Nephron progenitor cell (in vitro differentiated cells): ENCODE measurements around the gene CSN3.
"Not testable (repeated sequence)": the region's sequence is repeated elsewhere in the genome, so short reads cannot be mapped to it uniquely, and the experiment has no call there.

Source experiments
- DNase-seq: peaks from one replicate; pipeline ENCODE4 v3.0.0; 2021
- H3K27ac Mint-ChIP-seq: 2 replicates; pipeline ENCODE4 v1.8.0; 2021; ENCODE audit warnings: mild to moderate bottlenecking, moderate library complexity, mixed read lengths
- H3K27me3 Mint-ChIP-seq: 2 replicates; pipeline ENCODE4 v1.8.0; 2021; ENCODE audit warnings: mild to moderate bottlenecking, low read depth, mixed read lengths; ENCODE audit not compliant: poor library complexity
- H3K36me3 Mint-ChIP-seq: 2 replicates; pipeline ENCODE4 v1.8.0; 2021; ENCODE audit warnings: low read depth, mixed read lengths
- H3K4me1 Mint-ChIP-seq: 2 replicates; pipeline ENCODE4 v1.8.0; 2021; ENCODE audit warnings: mixed read lengths
- H3K4me3 Mint-ChIP-seq: 2 replicates; pipeline ENCODE4 v1.8.0; 2021; ENCODE audit warnings: mild to moderate bottlenecking, moderate library complexity, mixed read lengths
- H3K9me3 Mint-ChIP-seq: 2 replicates; pipeline ENCODE4 v1.8.0; 2021; ENCODE audit warnings: mild to moderate bottlenecking, moderate library complexity, mixed read lengths
- TF ChIP-seq, protein P1 (sequence below): fragments of 200-600 bp; sonication (generic); IDR thresholded peaks from 2 replicates; pipeline ENCODE4 v1.5.0; 2021; ENCODE audit warnings: antibody characterized with exemption

The CSN3 gene

DNA sequence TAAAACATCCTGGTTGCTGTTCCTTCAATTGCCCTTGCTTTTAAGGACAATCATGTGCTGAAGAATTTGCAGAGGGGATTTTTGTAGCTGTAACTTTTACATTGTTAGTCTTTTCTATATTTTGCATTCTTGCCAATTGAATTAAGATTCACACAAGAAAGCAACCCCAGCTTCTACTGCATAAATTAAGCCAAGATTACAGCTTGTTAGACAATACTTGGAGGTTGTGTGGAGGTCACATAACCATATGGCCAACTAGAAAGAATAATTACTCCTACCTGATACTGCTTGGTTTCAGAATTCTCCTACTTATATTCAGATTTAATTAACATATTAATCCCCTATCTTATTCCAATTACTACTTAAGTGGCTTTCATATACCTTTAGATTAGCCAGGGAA, 20.6 kb upstream of the CSN3 start:
- H3K4me1 Mint-ChIP-seq, DNase-seq, H3K4me3 Mint-ChIP-seq, H3K27me3 Mint-ChIP-seq, H3K27ac Mint-ChIP-seq, H3K36me3 Mint-ChIP-seq, H3K9me3 Mint-ChIP-seq: not testable (repeated sequence)

DNA sequence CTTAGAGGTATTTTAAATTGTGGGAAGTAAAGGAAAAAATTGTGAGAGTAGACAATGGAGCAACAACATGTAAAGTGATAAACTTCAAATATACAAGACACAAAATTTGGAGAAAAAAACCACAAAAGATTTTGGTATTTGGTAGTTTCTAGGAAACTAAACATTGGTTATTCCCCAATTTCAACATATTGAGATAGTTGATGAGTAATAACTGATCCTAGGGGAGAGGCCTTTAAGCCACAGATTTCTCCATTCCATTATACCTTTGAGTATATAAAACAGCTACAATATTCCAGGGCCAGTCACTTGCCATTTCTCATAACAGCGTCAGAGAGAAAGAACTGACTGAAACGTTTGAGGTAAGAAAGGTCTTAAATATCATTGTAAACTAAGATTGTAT, 16.6 kb upstream of the CSN3 start, which contains the start of gene FDCSP:
TSS of gene FDCSP (plus strand) at position 301 of the 400 bp plus-strand sequence. CDS start 5,071 bp downstream, outside the sequence.
- TF ChIP-seq, protein P1, sequence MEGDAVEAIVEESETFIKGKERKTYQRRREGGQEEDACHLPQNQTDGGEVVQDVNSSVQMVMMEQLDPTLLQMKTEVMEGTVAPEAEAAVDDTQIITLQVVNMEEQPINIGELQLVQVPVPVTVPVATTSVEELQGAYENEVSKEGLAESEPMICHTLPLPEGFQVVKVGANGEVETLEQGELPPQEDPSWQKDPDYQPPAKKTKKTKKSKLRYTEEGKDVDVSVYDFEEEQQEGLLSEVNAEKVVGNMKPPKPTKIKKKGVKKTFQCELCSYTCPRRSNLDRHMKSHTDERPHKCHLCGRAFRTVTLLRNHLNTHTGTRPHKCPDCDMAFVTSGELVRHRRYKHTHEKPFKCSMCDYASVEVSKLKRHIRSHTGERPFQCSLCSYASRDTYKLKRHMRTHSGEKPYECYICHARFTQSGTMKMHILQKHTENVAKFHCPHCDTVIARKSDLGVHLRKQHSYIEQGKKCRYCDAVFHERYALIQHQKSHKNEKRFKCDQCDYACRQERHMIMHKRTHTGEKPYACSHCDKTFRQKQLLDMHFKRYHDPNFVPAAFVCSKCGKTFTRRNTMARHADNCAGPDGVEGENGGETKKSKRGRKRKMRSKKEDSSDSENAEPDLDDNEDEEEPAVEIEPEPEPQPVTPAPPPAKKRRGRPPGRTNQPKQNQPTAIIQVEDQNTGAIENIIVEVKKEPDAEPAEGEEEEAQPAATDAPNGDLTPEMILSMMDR: no peak
- Mint-ChIP-seq H3K4me1 (no peaks in the 10 kb centered on the region), H3K36me3 (no peaks in the 10 kb centered on the region), H3K9me3 (no peaks in the 10 kb centered on the region), H3K27me3 (no peaks in the 10 kb centered on the region), H3K4me3 (no peak within 1 kb of the TSS), H3K27ac (no peak within 1 kb of the TSS)
- DNase-seq: no peak

DNA sequence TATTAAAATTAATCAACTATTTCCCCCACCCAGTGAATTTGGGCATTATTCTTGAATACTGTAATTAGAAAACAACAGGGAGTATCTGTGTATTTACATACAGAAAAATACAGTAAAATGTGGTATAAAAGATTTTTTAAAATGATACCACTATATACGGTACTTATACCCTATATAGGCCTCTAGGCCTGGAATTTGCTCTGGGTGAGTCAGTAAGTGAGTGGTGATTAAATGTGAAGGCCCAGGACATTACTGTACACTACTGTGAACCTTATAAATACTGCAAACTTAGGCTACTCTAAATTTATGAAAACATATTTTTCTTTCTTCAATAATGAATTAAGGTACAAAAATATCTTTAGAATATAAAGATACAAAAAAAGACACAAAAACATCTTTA, 6.3 kb upstream of the CSN3 start:
- H3K4me3 Mint-ChIP-seq: no peak overlapping the region
- H3K27me3 Mint-ChIP-seq: no peaks in the 10 kb centered on the region
- TF ChIP-seq, protein P1: no peak
- H3K9me3 Mint-ChIP-seq: no peaks in the 10 kb centered on the region
- peaks cover 7% of the 10 kb centered on the region for H3K4me1 Mint-ChIP-seq
- no peaks in the 10 kb centered on the region for H3K36me3 Mint-ChIP-seq
- no peak overlapping the region for H3K27ac Mint-ChIP-seq
- no peak for DNase-seq

DNA sequence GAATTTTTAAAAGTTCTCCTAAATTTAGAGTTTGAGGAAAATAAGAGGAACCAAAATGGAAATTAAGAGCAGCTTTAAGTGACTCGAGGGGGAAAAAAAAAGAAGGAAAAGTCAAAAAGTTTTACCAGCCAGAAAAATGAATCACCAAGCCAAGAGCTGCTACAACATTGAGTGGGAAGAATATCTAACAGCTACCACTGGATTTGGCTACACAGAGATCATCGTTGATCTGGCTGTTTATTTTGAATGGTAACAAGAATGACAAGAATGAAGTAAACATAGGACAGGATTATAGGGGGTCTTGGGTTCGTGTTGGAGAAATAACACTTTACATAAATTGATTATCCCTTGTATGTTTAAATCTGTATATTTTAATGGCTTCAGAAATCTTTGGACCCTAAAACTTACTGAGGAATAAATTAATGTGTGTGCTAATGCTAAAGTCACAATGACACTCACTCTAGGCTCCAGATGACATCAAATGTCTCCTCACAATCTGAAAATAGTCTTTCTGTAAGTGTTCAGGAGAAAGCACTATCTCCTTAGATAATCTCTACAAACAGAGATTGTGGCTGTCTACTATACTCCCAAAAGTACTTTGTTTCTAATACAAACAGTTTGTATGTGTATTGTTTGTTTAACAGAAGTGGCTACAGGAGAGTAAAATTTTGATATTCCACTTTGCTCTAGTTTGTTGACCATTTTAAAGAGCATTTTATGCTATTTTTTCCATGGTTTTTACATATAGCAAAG, 3.1 kb upstream of the CSN3 start:
- Mint-ChIP-seq H3K4me3 (no peak overlapping the region), H3K27ac (no peak overlapping the region), H3K9me3 (no peaks in the 10 kb centered on the region), H3K27me3 (no peaks in the 10 kb centered on the region), H3K36me3 (no peaks in the 10 kb centered on the region), H3K4me1 (peaks cover 7% of the 10 kb centered on the region)
- DNase-seq: no peak
- TF ChIP-seq, protein P1: no peak

DNA sequence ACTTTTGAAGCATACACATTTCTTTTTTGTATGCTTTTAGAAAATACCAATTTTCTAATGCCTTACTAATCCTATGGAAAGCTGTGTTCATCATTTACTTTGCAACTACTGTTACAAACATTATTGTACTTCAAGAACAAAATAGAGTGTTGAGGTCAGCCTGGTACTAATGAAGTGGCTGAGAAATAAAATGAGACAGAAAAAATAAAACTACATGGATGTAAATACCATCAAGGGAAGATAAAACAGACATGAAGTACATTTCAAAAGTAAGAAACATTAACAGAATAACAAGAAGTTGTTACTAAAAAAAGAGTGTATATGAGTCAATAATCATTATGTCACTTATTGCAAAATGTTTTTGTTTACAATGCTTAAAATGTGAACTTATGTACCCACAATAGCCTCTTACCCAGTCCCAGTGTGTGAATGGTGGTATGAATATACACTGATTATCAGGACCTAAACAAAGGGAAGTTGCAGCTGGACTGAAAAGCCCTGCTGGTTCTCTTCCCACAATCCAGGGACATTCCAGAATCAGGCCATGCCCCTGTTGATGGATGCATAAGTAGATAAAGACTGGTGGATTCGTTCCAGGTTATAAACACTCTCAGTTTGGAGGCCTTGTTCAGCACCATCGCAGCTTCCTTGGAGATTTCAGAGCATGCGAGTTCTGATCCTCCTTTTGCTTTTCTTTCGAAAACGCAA, 2.4 kb upstream of the CSN3 start:
- Mint-ChIP-seq H3K4me3 (no peak overlapping the region), H3K27me3 (no peaks in the 10 kb centered on the region), H3K4me1 (peaks cover 7% of the 10 kb centered on the region), H3K36me3 (no peaks in the 10 kb centered on the region), H3K27ac (no peak overlapping the region), H3K9me3 (no peaks in the 10 kb centered on the region)
- no peak for DNase-seq
- TF ChIP-seq, protein P1: no peak

DNA sequence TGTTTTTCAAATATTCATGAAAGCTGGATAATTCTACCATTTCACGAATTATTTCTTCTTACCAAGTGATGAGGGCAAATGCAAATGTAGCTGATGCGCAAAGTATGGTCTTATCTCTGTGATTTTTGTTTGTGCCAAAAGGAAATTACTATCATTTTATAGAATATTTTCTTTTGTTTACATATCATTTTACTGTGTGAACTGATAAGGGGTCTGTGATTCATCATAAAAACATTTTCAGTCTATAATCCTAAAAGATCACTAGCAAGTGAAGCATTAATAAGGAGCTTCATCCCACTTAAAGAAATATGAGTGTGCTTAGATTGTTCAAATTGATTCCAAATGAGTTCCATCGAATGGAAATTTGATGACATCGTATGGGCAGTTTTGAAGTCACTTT, 694 bp downstream of the CSN3 start:
- TF ChIP-seq, protein P1: no peak
- no peak for DNase-seq
- Mint-ChIP-seq H3K36me3 (no peaks in the 10 kb centered on the region), H3K9me3 (no peaks in the 10 kb centered on the region), H3K27ac (no peak overlapping the region), H3K4me3 (no peak overlapping the region), H3K27me3 (no peaks in the 10 kb centered on the region), H3K4me1 (no peaks in the 10 kb centered on the region)
